GM18505 (cell line): ENCODE data around the gene TDRD9.
"Not testable (repeated sequence)": the region's sequence is repeated elsewhere in the genome, so short reads cannot be mapped to it uniquely, and the experiment has no call there.

ENCODE experiments used
- ATAC-seq: cut with Tn5 transposase; IDR thresholded peaks from one replicate; pipeline ENCODE4 v1.9.1; 2021; ENCODE audit not compliant: unreplicated experiment
- POLR2A ChIP-seq: IDR thresholded peaks from 4 replicates; pipeline ENCODE4 v1.6.1; 2011; ENCODE audit warnings: borderline replicate concordance; ENCODE audit not compliant: insufficient read depth, insufficient read length; ENCODE audit errors: extremely low read depth

Gene TDRD9

GRCh38 chr14:103961928-103962578 lies 33.8 kb downstream of the TDRD9 start:
- no peak for ATAC-seq
- TF ChIP-seq POLR2A, result no peak

GRCh38 chr14:103966631-103967030 lies 38.4 kb downstream of the TDRD9 start:
- ATAC-seq, result no peak
- TF ChIP-seq POLR2A, result no peak

- ATAC-seq, result no peak
These were observed 41.7 kb downstream of the TDRD9 start for GRCh38 chr14:103969961-103970360.

GRCh38 chr14:103973354-103973753 lies 45.1 kb downstream of the TDRD9 start:
- no peak for ATAC-seq
- no peak for TF ChIP-seq POLR2A

More at GRCh38 chr14:103969961-103970360, 41.7 kb downstream of the TDRD9 start:
- TF ChIP-seq POLR2A, result no peak

- TF ChIP-seq POLR2A, result no peak
- no peak for ATAC-seq
These were observed 46.3 kb downstream of the TDRD9 start for GRCh38 chr14:103974575-103974974.

- ATAC-seq, result not testable (repeated sequence)
These were observed 52.5 kb downstream of the TDRD9 start for GRCh38 chr14:103980623-103981238.

- TF ChIP-seq POLR2A, result no peak
- no peak for ATAC-seq
These were observed 55.9 kb downstream of the TDRD9 start for GRCh38 chr14:103984196-103984595.

- no peak for TF ChIP-seq POLR2A
- ATAC-seq, result no peak
These were observed 60.8 kb downstream of the TDRD9 start for GRCh38 chr14:103989034-103989433.

GRCh38 chr14:103989964-103990363 lies 61.7 kb downstream of the TDRD9 start:
- TF ChIP-seq POLR2A, result no peak
- ATAC-seq, result no peak

GRCh38 chr14:103994535-103995184 lies 66.4 kb downstream of the TDRD9 start:
- TF ChIP-seq POLR2A, result no peak

GRCh38 chr14:103995876-103996275 lies 67.6 kb downstream of the TDRD9 start:
- no peak for ATAC-seq
- no peak for TF ChIP-seq POLR2A

More at GRCh38 chr14:103994535-103995184, 66.4 kb downstream of the TDRD9 start:
- ATAC-seq, result no peak

- no peak for ATAC-seq
- no peak for TF ChIP-seq POLR2A
These were observed 69.1 kb downstream of the TDRD9 start for GRCh38 chr14:103997391-103997790.

GRCh38 chr14:103998027-103998426 lies 69.8 kb downstream of the TDRD9 start:
- TF ChIP-seq POLR2A, result no peak
- ATAC-seq, result no peak
